ENCODE measurements around the gene PTH. TPM values are rescaled to one million over a fixed set of nuclear protein-coding genes. Genes with fewer than 3 reads are reported as not detected.

Gene PTH
- total and polyA plus RNA-seq, 2 experiments from 2014 or later = 1.4 TPM; not detected in 1

GRCh38 chr11:13461291-13461690 is 34.5 kb downstream of the PTH start:
- 89% methylated on average over 3 of the region's 3 CpGs for WGBS (ENCODE audit: low lambda C conversion rate, missing lambda C conversion rate)
- no peak for DNase-seq (ENCODE audit: low spot score)
- Histone ChIP-seq H3K27ac (peak overlapping the region; percentile 96), H3K9me3 (ENCODE audit: low read depth) (no peaks in the 10 kb centered on the region), H3K9me2 (replicated peaks; ENCODE audit: insufficient read depth) (no peaks in the 10 kb centered on the region), H3K36me3 (replicated peaks; ENCODE audit: insufficient read depth, low read depth) (no peaks in the 10 kb centered on the region), H2AFZ (no peak overlapping the region), H3K79me2 (peaks cover 57% of the 10 kb centered on the region), H3K4me1 (ENCODE audit: insufficient read depth) (peaks cover 18% of the 10 kb centered on the region), H3K4me2 (peak overlapping the region; percentile 79), H3K4me3 (no peak overlapping the region), H3K27me3 (no peaks in the 10 kb centered on the region), H4K20me1 (ENCODE audit: insufficient read depth, poor library complexity, severe bottlenecking) (peaks cover 14% of the 10 kb centered on the region)
- no peak for TF ChIP-seq EZH2phosphoT487 (IDR thresholded peaks at IDR 0.05; ENCODE audit: low read depth, severe bottlenecking, unreplicated experiment)
- no peak for TF ChIP-seq EZH2 (IDR thresholded peaks at IDR 0.05; ENCODE audit: borderline replicate concordance)

DNA sequence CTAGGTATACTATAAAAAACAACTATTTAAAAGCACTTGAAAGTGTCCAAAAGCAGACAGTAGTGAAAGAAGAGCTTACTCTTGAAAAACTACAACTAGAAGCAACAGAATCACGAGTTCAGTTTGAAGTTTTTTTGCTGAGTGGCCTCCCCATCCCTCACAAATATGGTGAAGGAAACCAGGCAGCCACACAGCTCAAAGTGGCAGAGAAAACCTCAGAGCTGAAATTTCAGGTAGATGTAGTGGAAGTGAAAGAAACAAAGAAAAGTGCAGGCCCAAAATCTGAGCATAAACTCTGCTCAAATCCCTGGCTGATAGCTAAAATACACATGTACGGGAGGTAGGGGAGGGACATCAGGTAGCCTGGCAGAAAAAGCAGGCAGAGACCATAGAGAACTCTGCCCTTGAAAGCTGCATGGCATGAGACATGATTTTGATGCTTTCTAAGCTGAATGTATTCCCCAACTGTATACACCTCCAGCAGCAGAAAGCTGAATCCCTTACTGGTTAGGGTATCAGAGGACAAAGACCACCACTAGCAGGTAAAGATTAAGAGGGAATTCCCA is 44.9 kb downstream of the PTH start:
- no peaks in the 10 kb centered on the region for H3K9me3 ChIP-seq (ENCODE audit: low read depth)
- H3K79me2 ChIP-seq = peaks cover 91% of the 10 kb centered on the region
- H3K4me2 ChIP-seq = no peak overlapping the region
- no peaks in the 10 kb centered on the region for H3K4me1 ChIP-seq (ENCODE audit: insufficient read depth)
- WGBS (ENCODE audit: low lambda C conversion rate, missing lambda C conversion rate) = 93% methylated on average over 2 of the region's 2 CpGs
- no peaks in the 10 kb centered on the region for H3K27me3 ChIP-seq
- H2AFZ ChIP-seq = no peak overlapping the region
- TF ChIP-seq EZH2 (IDR thresholded peaks at IDR 0.05; ENCODE audit: borderline replicate concordance) (no peak), CTCF (IDR thresholded peaks at IDR 0.05; ENCODE audit: poor library complexity) (no peak), EZH2phosphoT487 (IDR thresholded peaks at IDR 0.05; ENCODE audit: low read depth, severe bottlenecking, unreplicated experiment) (no peak)
- H4K20me1 ChIP-seq (ENCODE audit: insufficient read depth, poor library complexity, severe bottlenecking) = peaks cover 5% of the 10 kb centered on the region
- H3K4me3 ChIP-seq = no peak overlapping the region
- H3K36me3 ChIP-seq (replicated peaks; ENCODE audit: insufficient read depth, low read depth) = no peaks in the 10 kb centered on the region
- H3K9me2 ChIP-seq (replicated peaks; ENCODE audit: insufficient read depth) = no peaks in the 10 kb centered on the region
- no peak for DNase-seq (ENCODE audit: low spot score)
- H3K27ac ChIP-seq = no peak overlapping the region

DNA sequence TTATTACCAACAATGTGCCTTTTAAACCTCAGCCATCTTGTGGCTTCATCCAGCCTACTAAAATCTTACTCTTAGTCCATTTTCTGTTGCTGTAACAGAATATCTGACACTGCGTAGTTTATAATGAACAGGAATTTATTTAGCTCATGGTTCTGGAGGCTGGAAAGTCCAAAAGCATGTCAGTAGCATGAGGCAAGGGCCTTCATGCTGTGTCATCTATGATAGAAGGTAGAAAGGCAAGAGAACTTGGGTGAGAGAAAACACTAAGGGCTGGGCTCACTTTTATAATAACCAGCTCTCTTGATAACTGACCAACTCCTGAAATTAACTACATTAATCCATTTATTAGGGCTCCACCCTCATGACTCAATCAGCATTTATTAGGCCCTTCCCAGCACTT is 46.3 kb downstream of the PTH start:
- Histone ChIP-seq H3K9me2 (replicated peaks; ENCODE audit: insufficient read depth) (no peaks in the 10 kb centered on the region), H3K79me2 (peaks cover 92% of the 10 kb centered on the region), H4K20me1 (ENCODE audit: insufficient read depth, poor library complexity, severe bottlenecking) (peaks cover 3% of the 10 kb centered on the region), H3K9me3 (ENCODE audit: low read depth) (no peaks in the 10 kb centered on the region), H3K4me2 (no peak overlapping the region), H2AFZ (no peak overlapping the region), H3K27me3 (no peaks in the 10 kb centered on the region), H3K27ac (no peak overlapping the region), H3K4me3 (no peak overlapping the region), H3K4me1 (ENCODE audit: insufficient read depth) (no peaks in the 10 kb centered on the region), H3K36me3 (replicated peaks; ENCODE audit: insufficient read depth, low read depth) (no peaks in the 10 kb centered on the region)
- 0% methylated on average over 1 of the region's 1 CpG for WGBS (ENCODE audit: low lambda C conversion rate, missing lambda C conversion rate)
- TF ChIP-seq EZH2 (IDR thresholded peaks at IDR 0.05; ENCODE audit: borderline replicate concordance) (no peak), CTCF (IDR thresholded peaks at IDR 0.05; ENCODE audit: poor library complexity) (no peak), EZH2phosphoT487 (IDR thresholded peaks at IDR 0.05; ENCODE audit: low read depth, severe bottlenecking, unreplicated experiment) (no peak)
- no peak for DNase-seq (ENCODE audit: low spot score)

DNA sequence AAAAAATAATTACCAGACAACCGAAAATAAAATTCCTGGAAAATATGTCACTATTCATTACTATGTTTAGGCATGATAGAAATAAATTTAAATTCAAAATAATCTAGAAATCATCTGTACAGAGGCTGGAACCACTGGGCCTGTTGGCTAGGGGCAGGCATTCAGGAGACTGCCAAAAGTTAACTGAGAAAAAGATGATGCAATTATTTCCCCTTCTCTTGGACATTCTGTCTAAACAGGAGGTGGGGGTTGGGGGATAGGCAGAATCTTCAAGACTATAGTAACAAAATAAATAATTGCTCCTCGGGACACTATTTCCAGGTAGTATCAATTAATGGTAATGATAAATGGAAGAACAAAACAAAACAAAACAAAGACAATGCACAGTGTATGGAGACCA is 46.9 kb downstream of the PTH start:
- H3K4me2 ChIP-seq = no peak overlapping the region
- no peaks in the 10 kb centered on the region for H3K4me1 ChIP-seq (ENCODE audit: insufficient read depth)
- H4K20me1 ChIP-seq (ENCODE audit: insufficient read depth, poor library complexity, severe bottlenecking) = no peaks in the 10 kb centered on the region
- no peak overlapping the region for H2AFZ ChIP-seq
- DNase-seq (ENCODE audit: low spot score) = no peak
- 88% methylated on average over 2 of the region's 2 CpGs for WGBS (ENCODE audit: low lambda C conversion rate, missing lambda C conversion rate)
- no peaks in the 10 kb centered on the region for H3K27me3 ChIP-seq
- H3K27ac ChIP-seq = no peak overlapping the region
- H3K36me3 ChIP-seq (replicated peaks; ENCODE audit: insufficient read depth, low read depth) = no peaks in the 10 kb centered on the region
- TF ChIP-seq EZH2 (IDR thresholded peaks at IDR 0.05; ENCODE audit: borderline replicate concordance) (no peak), CTCF (IDR thresholded peaks at IDR 0.05; ENCODE audit: poor library complexity) (no peak), EZH2phosphoT487 (IDR thresholded peaks at IDR 0.05; ENCODE audit: low read depth, severe bottlenecking, unreplicated experiment) (no peak)
- H3K9me2 ChIP-seq (replicated peaks; ENCODE audit: insufficient read depth) = no peaks in the 10 kb centered on the region
- peaks cover 90% of the 10 kb centered on the region for H3K79me2 ChIP-seq
- H3K9me3 ChIP-seq (ENCODE audit: low read depth) = no peaks in the 10 kb centered on the region
- no peak overlapping the region for H3K4me3 ChIP-seq

Measured in hepatocyte (in vitro differentiated cells).